Melanocyte of skin (primary cell): ENCODE results near the gene C12orf43. TPM values are rescaled to one million over a fixed set of nuclear protein-coding genes. Genes with fewer than 3 reads are reported as not detected.

Experiments
- total RNA-seq, 2 donors: library from RNA; depleted of rRNA; stranded (reverse); fragments of >200 nt; gene quantifications; 2 replicates each; pipeline ENCODE4 v1.2.3, GENCODE V29; 2012

C12orf43 gene, protein sequence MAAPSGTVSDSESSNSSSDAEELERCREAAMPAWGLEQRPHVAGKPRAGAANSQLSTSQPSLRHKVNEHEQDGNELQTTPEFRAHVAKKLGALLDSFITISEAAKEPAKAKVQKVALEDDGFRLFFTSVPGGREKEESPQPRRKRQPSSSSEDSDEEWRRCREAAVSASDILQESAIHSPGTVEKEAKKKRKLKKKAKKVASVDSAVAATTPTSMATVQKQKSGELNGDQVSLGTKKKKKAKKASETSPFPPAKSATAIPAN
- 10 to 100 TPM; 16.2 to 22.0 TPM for total RNA-seq

DNA sequence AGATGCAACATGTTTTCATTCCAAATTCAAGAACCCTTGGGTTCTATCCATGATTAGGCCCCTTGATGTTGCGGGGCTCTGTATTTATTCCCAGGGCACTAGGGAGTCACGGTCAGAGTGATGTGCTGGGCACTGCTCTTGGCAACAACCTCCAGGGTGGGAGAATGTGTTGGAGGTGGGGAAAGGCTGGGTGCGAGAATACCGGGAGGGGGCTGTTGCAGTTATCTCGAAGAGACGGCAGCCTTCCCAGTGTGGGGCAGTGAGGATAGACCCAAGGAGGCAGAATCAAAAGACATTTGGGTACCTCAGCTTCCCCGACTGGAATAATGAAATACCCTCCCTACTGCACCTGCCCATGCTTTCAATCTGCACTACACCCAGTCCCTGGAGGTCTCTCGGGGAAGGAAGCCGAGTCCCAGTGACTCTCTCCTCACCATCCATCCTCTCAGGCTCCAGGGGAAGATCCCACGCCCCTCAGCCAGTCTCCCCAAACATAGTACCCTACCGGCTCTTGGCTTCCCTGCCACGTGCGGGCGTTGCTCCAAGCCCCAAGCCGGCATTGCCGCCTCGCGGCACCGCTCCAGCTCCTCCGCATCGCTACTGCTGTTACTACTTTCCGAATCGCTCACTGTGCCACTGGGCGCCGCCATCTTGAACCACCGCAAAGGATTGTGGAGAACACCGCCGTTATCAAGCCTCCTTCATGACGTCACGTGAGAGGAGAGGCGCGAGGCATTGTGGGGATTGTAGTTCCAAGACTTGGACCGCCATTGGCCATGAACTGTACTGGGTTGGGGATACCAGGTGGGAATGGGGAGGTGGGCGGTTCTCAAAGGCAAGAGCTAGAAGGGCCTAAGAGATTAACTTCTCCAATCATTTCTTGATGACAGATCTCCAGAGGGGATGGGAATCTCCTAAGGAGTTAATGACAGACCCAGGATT lies at the start of gene C12orf43:
Gene C12orf43, minus strand, starts transcription at position 663 of the 942 bp plus-strand sequence. Its CDS starts 13 bp downstream, at position 650.

GRCh38 chr12:121038861-121039668 lies 22.8 kb upstream of the C12orf43 start, which contains the start of gene OASL:
OASL (minus strand) TSS chr12:121039246; CDS start chr12:121038971, 275 bp downstream.

DNA sequence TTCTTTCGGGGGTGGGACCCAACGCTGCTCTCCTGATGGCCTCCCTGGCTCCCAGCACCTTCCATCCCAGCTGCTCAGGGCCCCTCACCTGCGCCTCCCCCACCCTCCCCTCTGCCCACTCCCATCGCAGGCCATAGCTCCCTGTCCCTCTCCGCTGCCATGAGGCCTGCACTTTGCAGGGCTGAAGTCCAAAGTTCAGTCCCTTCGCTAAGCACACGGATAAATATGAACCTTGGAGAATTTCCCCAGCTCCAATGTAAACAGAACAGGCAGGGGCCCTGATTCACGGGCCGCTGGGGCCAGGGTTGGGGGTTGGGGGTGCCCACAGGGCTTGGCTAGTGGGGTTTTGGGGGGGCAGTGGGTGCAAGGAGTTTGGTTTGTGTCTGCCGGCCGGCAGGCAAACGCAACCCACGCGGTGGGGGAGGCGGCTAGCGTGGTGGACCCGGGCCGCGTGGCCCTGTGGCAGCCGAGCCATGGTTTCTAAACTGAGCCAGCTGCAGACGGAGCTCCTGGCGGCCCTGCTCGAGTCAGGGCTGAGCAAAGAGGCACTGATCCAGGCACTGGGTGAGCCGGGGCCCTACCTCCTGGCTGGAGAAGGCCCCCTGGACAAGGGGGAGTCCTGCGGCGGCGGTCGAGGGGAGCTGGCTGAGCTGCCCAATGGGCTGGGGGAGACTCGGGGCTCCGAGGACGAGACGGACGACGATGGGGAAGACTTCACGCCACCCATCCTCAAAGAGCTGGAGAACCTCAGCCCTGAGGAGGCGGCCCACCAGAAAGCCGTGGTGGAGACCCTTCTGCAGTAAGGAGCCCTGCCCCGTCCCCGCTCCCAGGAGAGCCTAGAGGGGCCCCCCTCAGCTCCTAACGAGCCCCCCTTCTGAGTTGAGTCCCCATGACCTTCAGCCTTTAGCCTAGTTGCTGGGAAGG lies 37.7 kb downstream of the C12orf43 start, which contains the start of gene HNF1A:
Gene HNF1A, plus strand, starts transcription at position 248 of the 924 bp plus-strand sequence. Its CDS starts 226 bp downstream, at position 474.

Other genes starting within 250 kb of the C12orf43 start
- gene SPPL3, start 112.1 kb downstream of the C12orf43 start, total RNA-seq = 1 to 10 TPM; 8.7 to 9.3 TPM
- not detected for gene HNF1A, start 37.9 kb downstream of the C12orf43 start, total RNA-seq
- gene OASL, start 22.8 kb upstream of the C12orf43 start, total RNA-seq = 10 to 100 TPM; 70.9 to 78.1 TPM
- 10 to 100 TPM; 17.0 to 38.5 TPM for gene P2RX7, start 116.4 kb upstream of the C12orf43 start, total RNA-seq
- gene P2RX4, start 193.6 kb upstream of the C12orf43 start, total RNA-seq = 10 to 100 TPM; 28.0 to 35.4 TPM